Astrocyte of the spinal cord (primary cell): Measurements from ENCODE around the gene ELOVL5.

Experiments
- DNase-seq: peaks from one replicate; pipeline ENCODE4 v3.0.0; 2011; ENCODE audit warnings: low read depth, low spot score
- H3K4me3 ChIP-seq: 2 replicates; pipeline ENCODE4 v1.5.1; 2011; ENCODE audit warnings: low read depth, mild to moderate bottlenecking, low read length, moderate library complexity
- CTCF ChIP-seq: IDR thresholded peaks from 2 replicates; pipeline ENCODE4 v1.5.1; 2012; ENCODE audit warnings: low read depth, mild to moderate bottlenecking, low read length, inconsistent platforms
- in situ Hi-C: cut with HindIII; loops from 2 replicates; pipeline ENCODE4 v1.10.0; 2017; ENCODE audit warnings: low sequenced_read_pairs

Gene ELOVL5

GRCh38 chr6:53300656-53301551, 47.8 kb downstream of the ELOVL5 start:
- peak; percentile 77 for DNase-seq
- TF ChIP-seq CTCF = no peak
- in situ Hi-C loops = no loop called here
- H3K4me3 ChIP-seq = no peak overlapping the region

GRCh38 chr6:53299331-53300005, 49.3 kb downstream of the ELOVL5 start:
- no peak overlapping the region for H3K4me3 ChIP-seq
- DNase-seq = no peak
- in situ Hi-C loops = no loop called here
- no peak for TF ChIP-seq CTCF

- no peak for TF ChIP-seq CTCF
- DNase-seq = no peak
- in situ Hi-C loops = no loop called here
- no peak overlapping the region for H3K4me3 ChIP-seq
Observed at GRCh38 chr6:53297004-53297403, 51.7 kb downstream of the ELOVL5 start.

GRCh38 chr6:53295176-53295575, 53.6 kb downstream of the ELOVL5 start:
- in situ Hi-C loops = no loop called here
- TF ChIP-seq CTCF = no peak
- DNase-seq = no peak
- H3K4me3 ChIP-seq = no peak overlapping the region

GRCh38 chr6:53294611-53295010, 54.1 kb downstream of the ELOVL5 start:
- no peak for DNase-seq
- H3K4me3 ChIP-seq = no peak overlapping the region
- no peak for TF ChIP-seq CTCF
- in situ Hi-C loops = no loop called here

GRCh38 chr6:53294095-53294494, 54.7 kb downstream of the ELOVL5 start:
- in situ Hi-C loops = no loop called here
- no peak for DNase-seq
- H3K4me3 ChIP-seq = no peak overlapping the region
- TF ChIP-seq CTCF = peak; percentile 79
